Heart left ventricle (tissue), 16 donors: Measurements from ENCODE around the gene CNTNAP3. TPM values are rescaled to one million over a fixed set of nuclear protein-coding genes. Genes with fewer than 3 reads are reported as not detected.
"Not testable (repeated sequence)": the region's sequence is repeated elsewhere in the genome, so short reads cannot be mapped to it uniquely, and the experiment has no call there.

Experiments used
- ATAC-seq, 4 donors: fragments of 200-7000 bp; cut with Tn5 transposase; one replicate each; pipeline ENCODE4 v1.9.1; 2020 to 2022; ENCODE audit warnings: moderate library complexity in 4 of 4, mild to moderate bottlenecking in 3 of 4, moderate number of reproducible peaks in 1 of 4
- DNase-seq, 5 donors: peaks; one replicate each; pipeline ENCODE4 v3.0.0-alpha.2; 2020
- H3K27ac ChIP-seq, 12 donors: fragments of 200-600 bp; sonication (generic) in 4 of 12; one replicate each; pipeline versions ENCODE4 v1.5.0 to v1.8.0; 2016 to 2022; ENCODE audit warnings: mild to moderate bottlenecking in 2 of 12
- H3K27me3 ChIP-seq, 9 donors: fragments of 200-600 bp; sonication (generic) in 2 of 9; one replicate each; pipeline versions ENCODE4 v1.5.1 to v1.8.0; 2016 to 2022; ENCODE audit warnings: mild to moderate bottlenecking in 3 of 9
- H3K36me3 ChIP-seq, 9 donors: fragments of 200-600 bp; sonication (generic) in 2 of 9; one replicate each; pipeline versions ENCODE4 v1.5.0 to v1.8.0; 2018 to 2022; ENCODE audit warnings: mild to moderate bottlenecking in 2 of 9
- H3K4me1 ChIP-seq, 12 donors: fragments of 200-600 bp; sonication (generic) in 4 of 12; one replicate each; pipeline versions ENCODE4 v1.5.0 to v1.8.0; 2016 to 2022; ENCODE audit warnings: mild to moderate bottlenecking in 3 of 12
- H3K4me3 ChIP-seq, 12 donors: fragments of 200-600 bp; sonication (generic) in 4 of 12; one replicate each; pipeline versions ENCODE4 v1.5.0 to v1.8.0; 2017 to 2022; ENCODE audit warnings: mild to moderate bottlenecking in 9 of 12, moderate library complexity in 4 of 12
- H3K9me3 ChIP-seq, 12 donors: fragments of 200-600 bp; sonication (generic) in 4 of 12; one replicate each; pipeline versions ENCODE4 v1.5.0 to v1.8.0; 2016 to 2022; ENCODE audit warnings: mild to moderate bottlenecking in 1 of 12
- WGBS, 4 donors: extraction: QIAGEN DNeasy Blood & Tissue Kit in 2 of 4; methylation state at CpG; one replicate each; pipeline versions ENCODE4 v1.1.5 to v1.1.7; 2013 to 2018; 5-methylcytosine and 5-hydroxymethylcytosine counted together
- intact Hi-C, 10 donors: fragments of 100-400 bp; cut with DNase I; formaldehyde crosslinking; loops; one replicate each; pipeline versions ENCODE4 v1.11.1 to v1.14.2; 2022
- polyA plus RNA-seq, 2 donors: library from polyadenylated mRNA; stranded (reverse); fragments of 200-250 nt; gene quantifications; one replicate each; pipeline ENCODE4 v1.2.3, GENCODE V29; 2013
- total RNA-seq, 9 donors: library from RNA; depleted of rRNA in 2 of 9; stranded (reverse); fragments of >200 nt in 2 of 9; fragmentation: NEBNext Ultra II Directional in 3 of 9; extraction: Animal tissue kit (Norgen Biotek cat#: 25700) in 3 of 9; gene quantifications; one replicate each; pipeline versions ENCODE4 v1.1.0 to v1.2.4, GENCODE V29; 2016 to 2023
- donor health status: ischemic (EF 13 %, LVEDD 7.1; RV severe dilation, severe dysfunction).
- donor health status: healthy with polysubstance abuse.
- donor health status: DM: no; HTN: yes; CAD: no.
- donor health status: DM: no; HTN: no; CAD: no.
- donor health status: ischemic (EF 25% LVEDD 6.9; RV normal size, moderate dysfunction).
- donor health status: ischemic (EF 25% LVEDD 5.7; RV mildly dilated, moderate dysfunction).
- donor health status: healthy.
- donor health status: DM: yes; HTN: yes; CAD: no.
- donor health status: ischemic (EF 35%, LVEDD 5.7; RV mildly dilated, moderate dysfunction).
- donor health status: nonischemic (EF 11% LVEDD 7.7; RV severe dilation, severe dysfunction).
- donor health status: DM: yes; HTN: yes; CAD: no.
- donor health status: PGD.
- donor health status: ischemic (EF 29% LVEDD 5.4; RV normal size, mild dysfunction).
- donor health status: nonischemic (EF 23%, LVEDD 6.1; RV moderate dilation, normal function).

The CNTNAP3 gene
- total and polyA plus RNA-seq, 11 donors = 1.8 to 12.4 (median 7.5) TPM

GRCh38 chr9:39033849-39034248 lies 254.1 kb downstream of the CNTNAP3 start:
- WGBS, 4 donors = 77 to 89% (median 85%) methylated on average over 2 of the region's 2 CpGs

GRCh38 chr9:39030204-39031019 lies 257.6 kb downstream of the CNTNAP3 start:
- H3K27me3 ChIP-seq, ATAC-seq, intact Hi-C loops, H3K4me3 ChIP-seq, H3K4me1 ChIP-seq, H3K9me3 ChIP-seq, H3K36me3 ChIP-seq, H3K27ac ChIP-seq, DNase-seq: not testable (repeated sequence)
- WGBS, 4 donors = 64 to 86% (median 73%) methylated on average over 7 to 9 of the region's 11 CpGs

More at GRCh38 chr9:39033849-39034248, 254.1 kb downstream of the CNTNAP3 start:
- ATAC-seq, H3K9me3 ChIP-seq, H3K36me3 ChIP-seq, DNase-seq, H3K4me3 ChIP-seq, intact Hi-C loops, H3K27me3 ChIP-seq, H3K27ac ChIP-seq, H3K4me1 ChIP-seq: not testable (repeated sequence)

GRCh38 chr9:39028855-39029254 lies 259.1 kb downstream of the CNTNAP3 start:
- intact Hi-C loops, H3K36me3 ChIP-seq, H3K4me3 ChIP-seq, H3K4me1 ChIP-seq, H3K27ac ChIP-seq, ATAC-seq, DNase-seq, H3K9me3 ChIP-seq, H3K27me3 ChIP-seq: not testable (repeated sequence)
- 71 to 83% (median 76%) methylated on average over 5 of the region's 5 CpGs for WGBS, 4 donors

GRCh38 chr9:39028168-39028567 lies 259.8 kb downstream of the CNTNAP3 start:
- intact Hi-C loops, H3K27ac ChIP-seq, H3K27me3 ChIP-seq, H3K4me1 ChIP-seq, ATAC-seq, H3K9me3 ChIP-seq, DNase-seq, H3K36me3 ChIP-seq, H3K4me3 ChIP-seq: not testable (repeated sequence)
- WGBS, 4 donors = 87 to 92% (median 88%) methylated on average over 7 of the region's 7 CpGs

- H3K9me3 ChIP-seq, ATAC-seq, intact Hi-C loops, H3K27ac ChIP-seq, DNase-seq, H3K27me3 ChIP-seq, H3K4me1 ChIP-seq, H3K4me3 ChIP-seq, H3K36me3 ChIP-seq: not testable (repeated sequence)
- WGBS, 4 donors = 73 to 78% (median 76%) methylated on average over 4 of the region's 4 CpGs
Observed at GRCh38 chr9:39025911-39026588, 261.9 kb downstream of the CNTNAP3 start.

Other genes starting within 250 kb of the CNTNAP3 start
- gene SPATA31A1, start 67.5 kb upstream of the CNTNAP3 start, total RNA-seq = not detected
- gene SPATA31A1, start 67.5 kb upstream of the CNTNAP3 start, polyA plus RNA-seq = not detected